22Rv1 (cell line): ENCODE data around the gene IPO9.

Experiments used
- CTCF ChIP-seq: fragments of 450-650 bp; IDR thresholded peaks from 2 replicates; pipeline ENCODE4 v1.5.1; 2017; ENCODE audit warnings: mild to moderate bottlenecking
- ZFX ChIP-seq: fragments of 450-650 bp; IDR thresholded peaks from 2 replicates; pipeline ENCODE4 v1.6.1; 2017; ENCODE audit warnings: antibody characterized with exemption, borderline replicate concordance

GRCh38 chr1:201905234-201905890, 76.4 kb downstream of the IPO9 start:
- no peak for TF ChIP-seq CTCF
- TF ChIP-seq ZFX: no peak
